Caco-2 (cell line): Measurements from ENCODE around the gene CATSPER3. TPM values are rescaled to one million over a fixed set of nuclear protein-coding genes. Genes with fewer than 3 reads are reported as not detected.

Source experiments
- BruUV-seq: library from RNA; stranded (reverse); fragments of 400-500 nt; replicated peaks from 2 replicates; lab custom pipeline; 2021; lab: Mats Ljungman, UMichigan
- CTCF ChIA-PET: fragments of 300-600 bp; sonication (Branson Sonifier 250); formaldehyde crosslinking; loops from one replicate; lab custom pipeline; 2022; ENCODE audit warnings: antibody characterized with exemption; lab: Charles Lee
- POLR2A ChIA-PET: fragments of 300-600 bp; sonication (Branson Sonifier 250); formaldehyde crosslinking; loops from one replicate; lab custom pipeline; 2022; ENCODE audit warnings: antibody characterized with exemption; lab: Charles Lee
- DNase-seq, 2 experiments: peaks; one replicate each; pipeline versions ENCODE4 v3.0.0 to v3.0.0-alpha.2; 2020 to 2022
- H3K27me3 ChIP-seq: replicated peaks from 2 replicates; pipeline ENCODE4 v1.6.0; 2011; ENCODE audit warnings: low read length; ENCODE audit not compliant: control insufficient read depth, insufficient read depth
- H3K36me3 ChIP-seq: 2 replicates; pipeline ENCODE4 v1.5.1; 2011; ENCODE audit warnings: low read length; ENCODE audit not compliant: control insufficient read depth, insufficient read depth
- H3K4me1 ChIP-seq: fragments of 250-450 bp; sonication (Bioruptor Pico); 2 replicates; pipeline ENCODE4 v1.5.1; 2020; ENCODE audit warnings: mild to moderate bottlenecking
- H3K4me3 ChIP-seq: 2 replicates; pipeline ENCODE4 v1.5.1; 2011; ENCODE audit warnings: low read depth, mild to moderate bottlenecking, control low read depth, low read length
- H3K9me3 ChIP-seq: fragments of 250-450 bp; sonication (Bioruptor Pico); 2 replicates; pipeline ENCODE4 v1.5.1; 2020; ENCODE audit warnings: mild to moderate bottlenecking, moderate library complexity
- H3K27ac Mint-ChIP-seq: one replicate; pipeline ENCODE4 v1.8.0; 2022; ENCODE audit warnings: mixed read lengths; ENCODE audit not compliant: unreplicated experiment
- H3K27me3 Mint-ChIP-seq: one replicate; pipeline ENCODE4 v1.8.0; 2022; ENCODE audit warnings: mixed read lengths; ENCODE audit not compliant: insufficient read depth, unreplicated experiment
- H3K36me3 Mint-ChIP-seq: one replicate; pipeline ENCODE4 v1.8.0; 2022; ENCODE audit warnings: mild to moderate bottlenecking, mixed read lengths; ENCODE audit not compliant: insufficient read depth, unreplicated experiment
- H3K4me1 Mint-ChIP-seq: one replicate; pipeline ENCODE4 v1.8.0; 2022; ENCODE audit warnings: low read depth, mixed read lengths; ENCODE audit not compliant: unreplicated experiment
- H3K4me3 Mint-ChIP-seq: one replicate; pipeline ENCODE4 v1.8.0; 2022; ENCODE audit warnings: mild to moderate bottlenecking, moderate library complexity, mixed read lengths; ENCODE audit not compliant: unreplicated experiment
- H3K9me3 Mint-ChIP-seq: one replicate; pipeline ENCODE4 v1.8.0; 2022; ENCODE audit warnings: mixed read lengths; ENCODE audit not compliant: unreplicated experiment
- CTCF ChIP-seq, 2 experiments: fragments of 200-600 bp in 1 of 2; IDR thresholded peaks; 1 replicate in 1 of 2; 2 replicates in 1 of 2; pipeline versions ENCODE4 v1.5.1 to v1.8.0; 2011 to 2022; ENCODE audit warnings: antibody characterized with exemption in 1 of 2, control low read depth in 1 of 2, inconsistent platforms in 1 of 2, low read depth in 1 of 2, low read length in 1 of 2, mild to moderate bottlenecking in 1 of 2, moderate library complexity in 1 of 2; ENCODE audit not compliant: insufficient read depth in 1 of 2, severe bottlenecking in 1 of 2, unreplicated experiment in 1 of 2
- intact Hi-C: fragments of 100-400 bp; cut with micrococcal nuclease; formaldehyde crosslinking; loops from one replicate; pipeline ENCODE4 v1.10.0; 2022; ENCODE audit not compliant: unreplicated experiment
- total RNA-seq: library from RNA; stranded (reverse); gene quantifications from 2 replicates; pipeline ENCODE4 v1.2.3, GENCODE V29; 2022

CATSPER3 gene
- total RNA-seq, 1 experiment from 2014 or later, result 0.61 TPM

GRCh38 chr5:135038205-135038812, 70.6 kb downstream of the CATSPER3 start:
- no peaks in the 10 kb centered on the region for H3K27me3 ChIP-seq
- POLR2A ChIA-PET, result no interaction called here
- CTCF ChIA-PET, result no interaction called here

GRCh38 chr5:135038813-135039270, 71.1 kb downstream of the CATSPER3 start:
- Mint-ChIP-seq H3K27ac (no peak overlapping the region), H3K4me3 (peak overlapping the region; percentile 60), H3K9me3 (no peaks in the 10 kb centered on the region), H3K27me3 (no peaks in the 10 kb centered on the region), H3K4me1 (peaks cover 25% of the 10 kb centered on the region), H3K36me3 (peaks cover 24% of the 10 kb centered on the region)
- CTCF ChIA-PET, result no interaction called here
- H3K4me3 ChIP-seq, result peak overlapping the region; percentile 59
- TF ChIP-seq CTCF (IDR thresholded peaks at IDR 0.05; ENCODE audit: insufficient read depth in 1 of 2, low read depth in 1 of 2, low read length in 1 of 2, severe bottlenecking in 1 of 2, unreplicated experiment in 1 of 2), result no peak
- BruUV-seq, result no TSS peak
- H3K36me3 ChIP-seq, result no peaks in the 10 kb centered on the region
- POLR2A ChIA-PET, result no interaction called here
- H3K4me1 ChIP-seq, result peaks cover 27% of the 10 kb centered on the region
- H3K27me3 ChIP-seq, result no peaks in the 10 kb centered on the region
- no peak for DNase-seq
- H3K9me3 ChIP-seq, result no peaks in the 10 kb centered on the region
- intact Hi-C loops, result loop anchor here (10.0 kb wide), 1 partner anchor 266 kb away; no protein-coding TSS in a partner anchor

More at GRCh38 chr5:135038205-135038812, 70.6 kb downstream of the CATSPER3 start:
- intact Hi-C loops, result loop anchor here (10.0 kb wide), 1 partner anchor 266 kb away; no protein-coding TSS in a partner anchor
- Histone ChIP-seq H3K36me3 (no peaks in the 10 kb centered on the region), H3K4me1 (peaks cover 27% of the 10 kb centered on the region), H3K9me3 (no peaks in the 10 kb centered on the region), H3K4me3 (peak overlapping the region; percentile 59)
- peaks cover 20% of the 10 kb centered on the region for H3K4me1 Mint-ChIP-seq
- DNase-seq, result no peak
- no peak for TF ChIP-seq CTCF (IDR thresholded peaks at IDR 0.05; ENCODE audit: insufficient read depth in 1 of 2, low read depth in 1 of 2, low read length in 1 of 2, severe bottlenecking in 1 of 2, unreplicated experiment in 1 of 2)
- no TSS peak for BruUV-seq
- H3K36me3 Mint-ChIP-seq, result peaks cover 26% of the 10 kb centered on the region
- no peaks in the 10 kb centered on the region for H3K9me3 Mint-ChIP-seq
- no peak overlapping the region for H3K27ac Mint-ChIP-seq
- H3K4me3 Mint-ChIP-seq, result peak overlapping the region; percentile 60
- no peaks in the 10 kb centered on the region for H3K27me3 Mint-ChIP-seq

GRCh38 chr5:135039271-135040033, 71.7 kb downstream of the CATSPER3 start:
- BruUV-seq, result TSS peak; percentile 44
- ChIA-PET POLR2A (interaction anchor here (0.6 kb wide), 1 partner anchor 435 kb away, joined by 3 read pairs; no protein-coding TSS in a partner anchor), CTCF (no interaction called here)
- H3K4me3 Mint-ChIP-seq, result peak overlapping the region; percentile 60
- H3K27me3 Mint-ChIP-seq, result no peaks in the 10 kb centered on the region
- peaks cover 20% of the 10 kb centered on the region for H3K36me3 Mint-ChIP-seq
- Histone ChIP-seq H3K9me3 (no peaks in the 10 kb centered on the region), H3K4me1 (peaks cover 26% of the 10 kb centered on the region), H3K4me3 (peak overlapping the region; percentile 59), H3K36me3 (no peaks in the 10 kb centered on the region), H3K27me3 (no peaks in the 10 kb centered on the region)
- TF ChIP-seq CTCF (IDR thresholded peaks at IDR 0.05; ENCODE audit: insufficient read depth in 1 of 2, low read depth in 1 of 2, low read length in 1 of 2, severe bottlenecking in 1 of 2, unreplicated experiment in 1 of 2), result no peak
- H3K9me3 Mint-ChIP-seq, result no peaks in the 10 kb centered on the region
- peaks cover 25% of the 10 kb centered on the region for H3K4me1 Mint-ChIP-seq
- intact Hi-C loops, result loop anchor here (10.0 kb wide), 1 partner anchor 265 kb away; no protein-coding TSS in a partner anchor
- DNase-seq, result peak in 1 of 2 experiments; percentile 50
- no peak overlapping the region for H3K27ac Mint-ChIP-seq
